Neural crest cell (in vitro differentiated cells): ENCODE measurements around the gene BCAP29. TPM values are rescaled to one million over a fixed set of nuclear protein-coding genes. Genes with fewer than 3 reads are reported as not detected.

Experiments used
- DNase-seq: peaks from one replicate; pipeline ENCODE4 v3.0.0; 2021; ENCODE audit warnings: low read depth, mixed read lengths, low spot score
- H3K27ac Mint-ChIP-seq: one replicate; pipeline ENCODE4 v1.8.0; 2021; ENCODE audit warnings: mild to moderate bottlenecking, mixed read lengths; ENCODE audit not compliant: unreplicated experiment
- H3K27me3 Mint-ChIP-seq: 2 replicates; pipeline ENCODE4 v1.8.0; 2021; ENCODE audit warnings: low read depth, mild to moderate bottlenecking, mixed read lengths
- H3K36me3 Mint-ChIP-seq: 2 replicates; pipeline ENCODE4 v1.8.0; 2021; ENCODE audit warnings: low read depth, mild to moderate bottlenecking, mixed read lengths
- H3K4me1 Mint-ChIP-seq: 2 replicates; pipeline ENCODE4 v1.8.0; 2021; ENCODE audit warnings: mixed read lengths
- H3K4me3 Mint-ChIP-seq: one replicate; pipeline ENCODE4 v1.8.0; 2021; ENCODE audit warnings: mild to moderate bottlenecking, mixed read lengths
- H3K9me3 Mint-ChIP-seq: 2 replicates; pipeline ENCODE4 v1.8.0; 2021; ENCODE audit warnings: mixed read lengths
- CTCF ChIP-seq: fragments of 200-600 bp; sonication (generic); conservative IDR thresholded peaks from 2 replicates; pipeline ENCODE4 v1.5.0; 2021; ENCODE audit warnings: antibody characterized with exemption, mild to moderate bottlenecking
- total RNA-seq: library from RNA; stranded (reverse); gene quantifications from 2 replicates; pipeline ENCODE4 v1.2.1, GENCODE V29; 2021

Gene BCAP29
- total RNA-seq, 1 donor from 2014 or later = 34.2 TPM

- H3K9me3 Mint-ChIP-seq = no peaks in the 10 kb centered on the region
- DNase-seq = no peak
- H3K36me3 Mint-ChIP-seq = peaks cover 7% of the 10 kb centered on the region
- H3K4me3 Mint-ChIP-seq = no peak overlapping the region
- no peak for TF ChIP-seq CTCF
- no peaks in the 10 kb centered on the region for H3K27me3 Mint-ChIP-seq
- H3K27ac Mint-ChIP-seq = no peak overlapping the region
- H3K4me1 Mint-ChIP-seq = peaks cover 18% of the 10 kb centered on the region
These were observed 15.1 kb downstream of the BCAP29 start for GRCh38 chr7:107594961-107595737.

- no peak overlapping the region for H3K4me3 Mint-ChIP-seq
- no peaks in the 10 kb centered on the region for H3K27me3 Mint-ChIP-seq
- H3K36me3 Mint-ChIP-seq = peaks cover 3% of the 10 kb centered on the region
- TF ChIP-seq CTCF = no peak
- no peak for DNase-seq
- H3K9me3 Mint-ChIP-seq = no peaks in the 10 kb centered on the region
- peaks cover 18% of the 10 kb centered on the region for H3K4me1 Mint-ChIP-seq
- H3K27ac Mint-ChIP-seq = no peak overlapping the region
These were observed 17.0 kb downstream of the BCAP29 start for GRCh38 chr7:107596881-107597581.

- Mint-ChIP-seq H3K4me1 (peaks cover 18% of the 10 kb centered on the region), H3K4me3 (no peak overlapping the region), H3K27ac (no peak overlapping the region), H3K27me3 (no peaks in the 10 kb centered on the region), H3K36me3 (peaks cover 3% of the 10 kb centered on the region), H3K9me3 (no peaks in the 10 kb centered on the region)
- DNase-seq = no peak
- TF ChIP-seq CTCF = no peak
These were observed 17.5 kb downstream of the BCAP29 start for GRCh38 chr7:107597582-107597916.

GRCh38 chr7:107597953-107598352 lies 17.9 kb downstream of the BCAP29 start:
- H3K4me3 Mint-ChIP-seq = no peak overlapping the region
- TF ChIP-seq CTCF = no peak
- H3K27me3 Mint-ChIP-seq = no peaks in the 10 kb centered on the region
- peaks cover 18% of the 10 kb centered on the region for H3K4me1 Mint-ChIP-seq
- H3K36me3 Mint-ChIP-seq = peaks cover 3% of the 10 kb centered on the region
- H3K9me3 Mint-ChIP-seq = no peaks in the 10 kb centered on the region
- DNase-seq = no peak
- H3K27ac Mint-ChIP-seq = no peak overlapping the region

GRCh38 chr7:107599262-107599661 lies 19.2 kb downstream of the BCAP29 start:
- no peak overlapping the region for H3K4me3 Mint-ChIP-seq
- peaks cover 18% of the 10 kb centered on the region for H3K4me1 Mint-ChIP-seq
- TF ChIP-seq CTCF = no peak
- no peaks in the 10 kb centered on the region for H3K9me3 Mint-ChIP-seq
- H3K27ac Mint-ChIP-seq = no peak overlapping the region
- no peaks in the 10 kb centered on the region for H3K27me3 Mint-ChIP-seq
- no peak for DNase-seq
- peaks cover 3% of the 10 kb centered on the region for H3K36me3 Mint-ChIP-seq
